HK-2 (cell line): ENCODE results near the gene SEC14L1.
"Not testable (repeated sequence)": the region's sequence is repeated elsewhere in the genome, so short reads cannot be mapped to it uniquely, and the experiment has no call there.

Source experiments
- DNase-seq: peaks from one replicate; pipeline ENCODE4 v3.0.0-alpha.2; 2018; ENCODE audit not compliant: unreplicated experiment

The SEC14L1 gene

GRCh38 chr17:77237232-77238008 lies 96.7 kb downstream of the SEC14L1 start:
- DNase-seq, result no peak

DNA sequence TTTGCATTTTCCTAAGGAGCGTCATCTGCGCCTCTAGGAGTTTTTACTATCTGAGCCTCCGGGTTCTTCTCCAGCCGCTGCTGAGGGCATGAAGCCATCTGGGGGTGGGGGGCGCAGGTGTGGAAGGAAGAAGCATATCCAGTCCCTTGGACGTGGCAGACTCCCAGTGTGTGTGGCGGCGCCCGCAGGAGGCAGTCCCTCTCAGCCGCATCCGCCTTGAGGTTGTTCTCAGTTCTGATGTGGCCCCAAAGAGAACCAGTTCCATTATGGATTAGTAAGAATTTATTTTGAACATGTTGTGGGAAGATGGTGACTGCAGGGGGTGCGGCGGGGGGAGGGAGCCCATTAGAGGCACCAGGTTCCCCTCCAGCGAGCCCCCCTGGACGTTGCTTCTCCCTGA lies 100.2 kb downstream of the SEC14L1 start:
- DNase-seq, result no peak

DNA sequence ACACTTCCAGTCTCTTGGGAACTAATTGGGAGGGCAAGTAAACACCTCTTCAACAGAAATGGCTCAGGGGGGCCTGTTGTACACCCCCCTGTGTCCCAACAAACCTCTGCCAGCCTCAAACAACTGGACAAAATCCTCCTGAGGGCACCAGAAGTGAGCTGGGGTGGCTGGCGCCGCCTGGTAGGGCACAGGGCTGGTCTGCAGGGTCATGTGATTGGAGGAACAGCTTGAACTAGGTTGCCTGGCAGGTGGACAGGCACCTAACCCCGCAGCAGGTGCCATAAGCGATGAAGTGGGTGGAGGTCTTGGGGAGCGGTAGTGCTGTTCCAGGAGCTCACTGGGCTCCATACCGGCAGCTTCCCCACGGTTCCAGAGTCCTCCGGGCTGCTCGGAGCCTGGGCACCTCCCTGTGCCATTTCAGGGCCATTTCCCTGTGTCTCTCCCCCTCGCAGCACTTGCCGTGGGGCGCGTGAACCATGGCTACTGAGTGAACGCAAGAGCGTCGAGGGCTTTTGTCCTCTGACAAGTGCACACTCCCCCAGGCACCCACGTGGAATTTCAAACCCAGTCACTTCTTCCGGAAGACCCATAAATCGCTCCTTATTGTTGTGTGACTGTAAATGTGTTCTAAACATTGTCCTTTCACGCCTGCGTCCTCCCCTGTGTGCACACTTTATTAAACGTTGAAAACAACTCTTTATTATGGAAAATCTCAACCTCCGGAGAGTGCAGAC lies 101.5 kb downstream of the SEC14L1 start:
- DNase-seq, result no peak

GRCh38 chr17:77245162-77245926 lies 104.6 kb downstream of the SEC14L1 start:
- no peak for DNase-seq

DNA sequence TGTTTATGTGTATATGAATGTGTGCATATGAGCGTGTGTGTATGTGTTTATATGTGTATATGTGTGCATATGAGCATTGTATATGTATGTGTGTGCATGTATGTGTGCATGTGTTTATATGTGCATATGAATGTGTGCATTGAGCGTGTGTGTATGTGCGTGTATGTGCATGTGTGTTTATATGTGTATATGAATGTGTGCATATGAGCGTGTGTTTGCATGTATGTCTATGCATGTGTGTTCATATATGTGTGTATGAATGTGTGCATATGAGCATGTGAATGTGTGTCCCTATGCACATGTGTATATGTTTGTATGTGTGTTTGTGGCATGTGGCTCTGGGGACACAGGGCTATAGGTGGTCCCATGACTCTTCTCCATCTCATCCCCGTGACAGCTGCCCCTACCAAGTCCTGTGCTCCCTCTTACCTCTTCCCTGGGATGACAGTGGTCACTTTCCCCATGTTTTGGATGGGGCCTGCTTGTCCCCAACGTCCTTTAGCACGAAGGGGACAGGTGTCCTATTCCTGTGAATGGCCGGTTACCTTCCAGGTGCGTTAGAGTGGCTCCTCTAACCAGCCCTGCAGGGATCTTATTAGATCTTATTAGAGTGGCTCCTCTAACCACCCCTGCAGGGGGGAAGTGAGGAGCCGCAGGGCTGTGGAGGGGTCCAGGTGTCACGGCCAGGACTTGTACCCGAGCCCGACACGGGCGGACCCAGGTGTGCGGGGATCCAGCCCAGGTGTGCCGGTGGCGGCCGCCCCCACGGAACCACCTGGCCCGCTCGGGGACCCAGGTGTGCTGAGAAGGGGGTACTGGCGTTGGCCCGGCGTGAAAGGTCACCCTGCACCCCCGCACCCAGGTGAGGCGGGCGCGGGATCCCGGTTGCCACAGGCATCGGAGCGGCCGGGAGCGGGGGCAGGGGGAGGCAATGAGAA lies 105.6 kb downstream of the SEC14L1 start:
- DNase-seq, result no peak

- peak; percentile 83 for DNase-seq
Measured at GRCh38 chr17:77247048-77247541, 106.3 kb downstream of the SEC14L1 start.

- DNase-seq, result no peak
Measured at GRCh38 chr17:77247609-77248008, 106.8 kb downstream of the SEC14L1 start.

GRCh38 chr17:77248216-77249114 lies 107.7 kb downstream of the SEC14L1 start:
- no peak for DNase-seq

DNA sequence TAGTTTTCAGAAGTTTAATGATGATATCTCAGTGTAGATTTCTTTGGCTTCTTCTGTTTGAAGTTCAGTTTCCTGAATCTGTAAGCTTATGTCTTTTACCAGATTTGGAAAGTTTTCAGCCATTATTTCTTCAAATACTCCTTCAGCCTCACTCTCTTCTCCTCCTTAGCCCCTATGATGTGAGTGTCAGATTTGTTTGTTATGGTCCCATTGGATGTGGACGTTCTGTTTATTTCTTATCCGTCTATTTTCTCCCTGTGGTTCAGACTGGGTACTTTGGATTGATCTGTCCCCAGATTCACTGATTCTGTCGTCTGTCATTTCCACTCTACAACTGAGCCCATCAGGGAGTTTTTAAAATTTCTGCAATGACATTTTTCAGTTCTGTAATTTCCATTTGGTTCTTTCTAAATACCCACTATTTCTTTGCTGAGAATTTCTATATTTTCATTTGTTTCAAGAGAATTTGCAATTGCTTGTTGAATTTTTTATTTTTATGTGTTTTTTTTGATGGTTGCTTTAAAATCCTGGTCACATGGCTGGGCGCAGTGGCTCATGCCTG lies 110.9 kb downstream of the SEC14L1 start:
- DNase-seq, result no peak

- not testable (repeated sequence) for DNase-seq
Measured at GRCh38 chr17:77252306-77252705, 111.5 kb downstream of the SEC14L1 start.

DNA sequence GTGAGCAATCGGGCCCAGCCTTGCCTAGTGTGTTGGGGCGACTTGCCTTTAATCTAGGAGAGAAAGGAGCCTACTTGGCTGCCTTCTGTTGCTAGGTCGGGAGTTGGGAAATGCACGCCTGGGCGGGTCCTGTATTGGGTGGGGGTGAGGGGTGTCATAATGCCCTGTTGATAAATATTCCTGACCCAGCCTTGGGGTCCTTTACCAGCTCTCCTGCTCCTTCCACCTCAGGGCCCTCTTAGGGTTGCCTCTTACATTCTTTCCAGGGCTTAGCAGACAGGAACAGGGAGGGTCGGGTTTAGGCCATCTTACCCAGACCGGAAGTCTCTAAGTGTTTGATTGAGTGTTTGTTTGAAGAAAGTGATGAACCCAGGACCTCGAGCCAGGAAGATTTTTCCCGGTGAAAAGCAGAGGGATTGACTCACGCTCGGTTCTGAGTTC lies 112.9 kb downstream of the SEC14L1 start:
- DNase-seq, result no peak

- DNase-seq, result peak; percentile 98
Measured at GRCh38 chr17:77254951-77255825, 114.4 kb downstream of the SEC14L1 start.

GRCh38 chr17:77255970-77256369 lies 115.2 kb downstream of the SEC14L1 start:
- DNase-seq, result not testable (repeated sequence)

GRCh38 chr17:77256710-77257109 lies 115.9 kb downstream of the SEC14L1 start:
- DNase-seq, result no peak

DNA sequence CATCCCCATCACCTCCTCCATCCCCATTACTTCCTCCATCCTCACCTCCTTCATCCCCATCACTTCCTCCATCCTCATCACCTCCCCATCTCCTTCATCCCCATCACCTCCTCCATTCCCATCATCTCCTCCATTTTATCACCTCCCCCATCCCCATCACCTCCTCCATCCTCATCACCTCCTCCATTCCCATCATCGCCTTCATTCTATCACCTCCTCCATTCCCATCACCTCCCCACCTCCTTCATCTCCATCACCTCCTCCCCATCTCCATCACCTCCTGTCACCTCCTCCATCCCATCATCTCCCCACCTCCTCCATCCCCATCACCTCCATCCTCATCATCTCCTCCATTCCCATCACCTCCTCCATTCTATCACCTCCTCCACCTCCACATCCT lies 116.4 kb downstream of the SEC14L1 start:
- no peak for DNase-seq

DNA sequence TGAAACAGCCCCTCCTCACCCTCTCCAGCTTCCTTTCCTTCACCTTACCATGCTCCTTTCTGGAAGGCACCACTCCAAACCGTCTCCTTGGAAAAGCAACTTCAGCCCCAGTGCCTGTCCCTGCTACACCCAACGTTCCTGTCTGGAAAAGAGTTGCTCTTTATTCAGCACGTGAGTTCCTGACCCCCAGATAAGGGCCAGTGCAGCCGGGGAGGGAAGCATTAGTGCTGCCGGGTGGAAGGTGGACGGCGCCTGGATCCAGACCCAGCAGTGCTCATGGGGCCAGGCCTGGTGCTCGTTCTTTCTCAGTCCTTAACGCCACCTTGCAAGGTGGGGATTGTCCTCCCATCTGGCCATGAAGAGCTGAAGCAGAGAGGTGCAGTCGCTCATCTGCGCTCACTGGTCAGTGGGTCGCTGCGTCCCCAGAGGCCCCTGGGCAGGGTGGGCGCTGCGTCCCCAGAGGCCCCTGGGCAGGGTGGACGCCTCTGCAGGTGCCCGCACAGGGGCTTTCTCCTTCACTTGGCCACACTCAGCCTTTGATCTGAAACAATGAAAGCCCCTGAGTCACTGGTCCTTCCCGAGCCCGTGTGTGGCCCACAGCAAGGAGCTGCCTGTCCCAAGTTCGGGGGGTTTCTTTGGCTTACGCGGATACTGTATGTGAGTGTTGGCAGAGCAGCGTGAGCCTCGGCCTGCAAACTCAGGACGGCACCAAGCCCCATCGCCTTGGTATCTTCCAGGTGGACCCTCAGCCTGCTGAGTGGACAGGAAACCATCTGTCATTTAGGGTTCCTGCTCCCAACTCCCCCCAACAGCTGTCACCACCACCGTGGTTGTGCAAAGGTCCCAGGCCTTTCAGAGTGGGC lies 117.1 kb downstream of the SEC14L1 start:
- DNase-seq, result no peak

GRCh38 chr17:77258638-77259037 lies 117.9 kb downstream of the SEC14L1 start:
- no peak for DNase-seq
